Measurements from ENCODE around the gene FMNL2.

Gene FMNL2

GRCh38 chr2:152552888-152553287 lies 217.9 kb downstream of the FMNL2 start:
- no peak for DNase-seq (ENCODE audit: low read depth)
- no peak for TF ChIP-seq CTCF (conservative IDR thresholded peaks at IDR 0.05; ENCODE audit: control insufficient read depth, insufficient read depth, low read depth, low read length)
- no peak overlapping the region for H3K4me3 ChIP-seq (ENCODE audit: control insufficient read depth, low read depth, low read length)

- no peak for TF ChIP-seq CTCF (conservative IDR thresholded peaks at IDR 0.05; ENCODE audit: control insufficient read depth, insufficient read depth, low read depth, low read length)
- no peak overlapping the region for H3K4me3 ChIP-seq (ENCODE audit: control insufficient read depth, low read depth, low read length)
- DNase-seq (ENCODE audit: low read depth): no peak
Measured at GRCh38 chr2:152553518-152553917, 218.5 kb downstream of the FMNL2 start.

- peak; percentile 34 for DNase-seq (ENCODE audit: low read depth)
- peak; percentile 43 for TF ChIP-seq CTCF (conservative IDR thresholded peaks at IDR 0.05; ENCODE audit: control insufficient read depth, insufficient read depth, low read depth, low read length)
- H3K4me3 ChIP-seq (ENCODE audit: control insufficient read depth, low read depth, low read length): no peak overlapping the region
Measured at GRCh38 chr2:152555048-152555447, 220.1 kb downstream of the FMNL2 start.

GRCh38 chr2:152556506-152556905 lies 221.5 kb downstream of the FMNL2 start:
- H3K4me3 ChIP-seq (ENCODE audit: control insufficient read depth, low read depth, low read length): no peak overlapping the region
- TF ChIP-seq CTCF (conservative IDR thresholded peaks at IDR 0.05; ENCODE audit: control insufficient read depth, insufficient read depth, low read depth, low read length): no peak
- no peak for DNase-seq (ENCODE audit: low read depth)

- no peak for TF ChIP-seq CTCF (conservative IDR thresholded peaks at IDR 0.05; ENCODE audit: control insufficient read depth, insufficient read depth, low read depth, low read length)
- peak; percentile 28 for DNase-seq (ENCODE audit: low read depth)
- H3K4me3 ChIP-seq (ENCODE audit: control insufficient read depth, low read depth, low read length): no peak overlapping the region
Measured at GRCh38 chr2:152557273-152557888, 222.4 kb downstream of the FMNL2 start.

- TF ChIP-seq CTCF (conservative IDR thresholded peaks at IDR 0.05; ENCODE audit: control insufficient read depth, insufficient read depth, low read depth, low read length): no peak
- DNase-seq (ENCODE audit: low read depth): peak; percentile 97
- no peak overlapping the region for H3K4me3 ChIP-seq (ENCODE audit: control insufficient read depth, low read depth, low read length)
Measured at GRCh38 chr2:152558158-152558984, 223.4 kb downstream of the FMNL2 start.

All from fibroblast of mammary gland (primary cell).